ENCODE measurements around the gene INPP5F. TPM values are rescaled to one million over a fixed set of nuclear protein-coding genes. Genes with fewer than 3 reads are reported as not detected.

INPP5F gene
- total and polyA plus RNA-seq, 9 donors: 8.1 to 18.8 (median 13.8) TPM

DNA sequence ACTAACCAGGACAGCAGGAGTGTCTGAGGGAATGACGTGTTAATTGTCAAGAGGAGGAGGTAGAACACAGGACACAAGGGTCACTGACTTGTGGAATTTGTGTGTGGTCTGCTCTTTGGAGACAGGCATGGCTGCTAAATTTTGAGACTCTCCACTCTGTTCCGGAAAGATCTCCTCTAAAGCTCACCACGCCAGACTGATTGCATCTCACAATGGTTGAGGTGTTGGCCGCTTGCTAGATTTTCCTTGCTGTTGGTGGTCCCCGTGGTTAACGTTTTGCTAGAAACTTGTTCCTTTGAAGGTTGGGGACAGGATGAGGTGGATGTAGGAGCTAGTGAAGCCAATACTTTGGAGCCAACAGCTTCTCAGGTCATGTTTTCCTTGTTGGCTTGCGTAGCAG is 89.8 kb downstream of the INPP5F start:
- intact Hi-C loops (cut with DNase I): no loop called here
- no peaks in the 10 kb centered on the region for H3K36me3 ChIP-seq
- DNase-seq: no peak
- WGBS, 3 donors: 91 to 95% (median 95%) methylated on average over 7 of the region's 7 CpGs
- no peaks in the 10 kb centered on the region for H3K27me3 ChIP-seq
- H3K27ac ChIP-seq: no peak overlapping the region
- no peak overlapping the region for H3K4me3 ChIP-seq
- no peaks in the 10 kb centered on the region for H3K9me3 ChIP-seq
- no peak for TF ChIP-seq EP300 (IDR thresholded peaks at IDR 0.05)
- no peak for TF ChIP-seq POLR2A (IDR thresholded peaks at IDR 0.05)
- no peaks in the 10 kb centered on the region for H3K4me1 ChIP-seq (ENCODE audit: insufficient read depth)

DNA sequence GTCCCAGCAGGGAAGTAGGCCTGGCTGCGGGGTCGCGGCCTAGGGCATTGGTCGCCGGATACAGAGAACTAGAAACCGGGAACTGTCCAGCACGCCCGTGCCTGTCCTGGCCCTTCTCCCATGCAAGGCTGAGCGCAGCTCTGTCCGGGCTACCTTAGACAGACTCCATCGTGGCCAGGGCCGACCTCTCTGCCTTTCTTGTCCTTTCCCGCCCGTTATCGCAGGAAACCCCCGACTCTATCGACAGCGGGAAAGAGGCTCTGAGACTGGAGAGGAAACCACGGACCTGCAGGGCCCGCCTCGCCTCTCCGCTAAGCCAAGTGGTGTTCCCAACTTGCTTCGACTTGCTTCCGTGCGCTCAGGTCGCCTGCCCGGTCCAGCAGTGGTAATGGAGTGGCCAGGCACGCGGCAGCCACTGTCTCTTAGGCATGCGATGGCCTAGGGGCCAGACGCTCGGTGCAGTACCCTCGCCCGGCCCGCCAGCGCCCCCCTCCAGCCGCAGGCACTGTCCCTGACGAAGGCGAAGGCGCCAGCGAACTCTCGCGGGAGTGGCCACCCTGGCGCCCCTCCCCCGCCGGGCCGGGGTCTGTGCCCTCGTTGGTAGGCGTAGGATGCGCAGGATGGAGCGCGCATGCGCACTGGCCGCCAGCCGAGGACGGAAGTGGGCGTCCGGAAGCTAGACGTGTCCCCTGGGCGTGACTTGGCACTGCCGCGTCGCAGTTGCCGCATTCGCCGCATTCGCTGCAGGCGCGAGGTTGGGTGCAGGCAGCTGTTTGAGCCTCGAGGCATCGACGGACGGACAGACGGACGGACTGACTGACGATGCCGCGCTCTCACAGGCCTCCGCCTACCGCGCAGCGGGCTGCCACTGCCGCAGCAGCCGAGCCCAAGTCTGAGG is 92.4 kb downstream of the INPP5F start:
- TF ChIP-seq POLR2A (IDR thresholded peaks at IDR 0.05): no peak
- TF ChIP-seq EP300 (IDR thresholded peaks at IDR 0.05): no peak
- TF ChIP-seq, protein P1, sequence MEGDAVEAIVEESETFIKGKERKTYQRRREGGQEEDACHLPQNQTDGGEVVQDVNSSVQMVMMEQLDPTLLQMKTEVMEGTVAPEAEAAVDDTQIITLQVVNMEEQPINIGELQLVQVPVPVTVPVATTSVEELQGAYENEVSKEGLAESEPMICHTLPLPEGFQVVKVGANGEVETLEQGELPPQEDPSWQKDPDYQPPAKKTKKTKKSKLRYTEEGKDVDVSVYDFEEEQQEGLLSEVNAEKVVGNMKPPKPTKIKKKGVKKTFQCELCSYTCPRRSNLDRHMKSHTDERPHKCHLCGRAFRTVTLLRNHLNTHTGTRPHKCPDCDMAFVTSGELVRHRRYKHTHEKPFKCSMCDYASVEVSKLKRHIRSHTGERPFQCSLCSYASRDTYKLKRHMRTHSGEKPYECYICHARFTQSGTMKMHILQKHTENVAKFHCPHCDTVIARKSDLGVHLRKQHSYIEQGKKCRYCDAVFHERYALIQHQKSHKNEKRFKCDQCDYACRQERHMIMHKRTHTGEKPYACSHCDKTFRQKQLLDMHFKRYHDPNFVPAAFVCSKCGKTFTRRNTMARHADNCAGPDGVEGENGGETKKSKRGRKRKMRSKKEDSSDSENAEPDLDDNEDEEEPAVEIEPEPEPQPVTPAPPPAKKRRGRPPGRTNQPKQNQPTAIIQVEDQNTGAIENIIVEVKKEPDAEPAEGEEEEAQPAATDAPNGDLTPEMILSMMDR (IDR thresholded peaks at IDR 0.05): peak in 2 of 3 donors; percentile 30 to 39
- no peaks in the 10 kb centered on the region for H3K4me1 ChIP-seq (ENCODE audit: insufficient read depth)
- no peaks in the 10 kb centered on the region for H3K36me3 ChIP-seq
- intact Hi-C loops (cut with DNase I): no loop called here
- H3K4me3 ChIP-seq: peak overlapping the region; percentile 30
- DNase-seq: peak; percentile 87 to 91 (median 88)
- H3K27ac ChIP-seq: peak overlapping the region in 1 of 2 donors; percentile 26
- no peaks in the 10 kb centered on the region for H3K9me3 ChIP-seq
- H3K27me3 ChIP-seq: no peaks in the 10 kb centered on the region
- WGBS, 3 donors: 54 to 62% (median 59%) methylated on average over 84 of the region's 84 CpGs

DNA sequence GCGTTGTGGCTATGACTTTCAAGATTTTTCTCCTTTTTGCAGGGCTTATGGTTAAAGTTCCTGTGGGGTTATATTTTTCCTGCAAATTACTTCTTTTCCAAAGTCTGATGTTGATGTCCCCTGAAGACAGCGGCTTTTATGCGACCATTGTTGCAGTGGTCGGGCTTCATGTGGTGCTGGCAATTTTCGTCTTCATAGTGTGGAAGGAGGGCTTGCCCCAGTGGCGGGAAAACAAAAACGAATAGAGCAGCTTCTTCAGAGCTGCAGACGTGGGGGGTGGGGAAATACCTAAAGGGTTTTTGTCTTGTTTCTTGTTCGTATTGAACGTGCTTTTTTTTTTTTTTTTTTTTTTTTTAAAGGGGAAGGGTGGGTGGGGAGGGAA is 93.0 kb downstream of the INPP5F start:
- H3K36me3 ChIP-seq: no peaks in the 10 kb centered on the region
- TF ChIP-seq POLR2A (IDR thresholded peaks at IDR 0.05) (no peak), EP300 (IDR thresholded peaks at IDR 0.05) (no peak)
- TF ChIP-seq, protein P1 (IDR thresholded peaks at IDR 0.05): no peak
- H3K27ac ChIP-seq: no peak overlapping the region
- no peak for DNase-seq
- intact Hi-C loops (cut with DNase I): no loop called here
- H3K4me1 ChIP-seq (ENCODE audit: insufficient read depth): no peaks in the 10 kb centered on the region
- no peaks in the 10 kb centered on the region for H3K27me3 ChIP-seq
- WGBS, 3 donors: 48 to 54% (median 48%) methylated on average over 10 of the region's 10 CpGs
- no peaks in the 10 kb centered on the region for H3K9me3 ChIP-seq
- H3K4me3 ChIP-seq: peak overlapping the region; percentile 30

DNA sequence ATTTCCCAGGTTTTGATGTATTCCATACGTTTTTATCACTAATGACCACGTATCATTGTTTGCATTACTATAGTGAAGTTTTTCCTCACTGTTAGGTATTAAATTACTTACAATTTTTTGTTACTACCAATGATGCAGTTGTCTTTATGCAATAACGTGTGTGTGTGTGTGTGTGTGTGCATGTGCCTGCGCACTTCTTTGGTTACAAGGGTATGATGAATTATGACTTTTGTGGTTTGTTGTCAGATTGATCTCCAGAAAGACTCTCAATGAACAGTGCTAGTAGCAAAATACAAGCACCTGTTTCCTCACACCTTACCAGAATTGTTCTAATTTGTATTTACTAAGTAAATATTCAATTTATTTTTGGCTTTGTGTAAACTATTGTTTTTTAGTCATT is 95.3 kb downstream of the INPP5F start:
- intact Hi-C loops (cut with DNase I): no loop called here
- WGBS, 3 donors: 62 to 73% (median 68%) methylated on average over 4 of the region's 4 CpGs
- Histone ChIP-seq H3K27me3 (no peaks in the 10 kb centered on the region), H3K9me3 (no peaks in the 10 kb centered on the region), H3K4me3 (no peak overlapping the region), H3K36me3 (no peaks in the 10 kb centered on the region), H3K27ac (no peak overlapping the region), H3K4me1 (ENCODE audit: insufficient read depth) (no peaks in the 10 kb centered on the region)
- no peak for DNase-seq
- TF ChIP-seq EP300 (IDR thresholded peaks at IDR 0.05): no peak
- TF ChIP-seq, protein P1 (IDR thresholded peaks at IDR 0.05): no peak

DNA sequence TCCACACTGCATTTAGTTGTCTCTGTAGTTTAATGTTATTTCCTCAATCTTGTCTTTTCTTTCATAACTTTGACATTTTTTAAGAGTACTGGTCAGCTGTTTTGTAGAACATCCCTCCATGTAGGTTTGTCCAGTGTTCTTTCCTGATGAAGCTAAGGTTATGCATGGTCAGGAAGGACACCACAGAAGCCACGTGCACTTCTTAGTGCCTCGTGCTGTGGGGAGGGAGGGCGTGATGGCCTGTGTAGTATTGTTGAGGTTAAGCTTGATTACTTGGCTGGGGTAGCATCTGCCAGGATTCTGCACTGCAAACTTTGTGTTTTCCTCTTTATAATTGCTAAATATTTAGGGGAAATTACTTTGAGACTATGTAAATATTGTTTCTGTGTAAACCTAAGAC is 98.4 kb downstream of the INPP5F start:
- Histone ChIP-seq H3K27ac (no peak overlapping the region), H3K9me3 (no peaks in the 10 kb centered on the region), H3K27me3 (no peaks in the 10 kb centered on the region), H3K4me3 (no peak overlapping the region), H3K36me3 (no peaks in the 10 kb centered on the region), H3K4me1 (ENCODE audit: insufficient read depth) (no peaks in the 10 kb centered on the region)
- TF ChIP-seq, protein P1 (IDR thresholded peaks at IDR 0.05): no peak
- TF ChIP-seq POLR2A (IDR thresholded peaks at IDR 0.05): no peak
- TF ChIP-seq EP300 (IDR thresholded peaks at IDR 0.05): no peak
- WGBS, 3 donors: 39 to 63% (median 48%) methylated on average over 3 of the region's 3 CpGs
- intact Hi-C loops (cut with DNase I): no loop called here
- no peak for DNase-seq
